HepG2 (cell line): ENCODE data around the gene ROBO2. TPM values are rescaled to one million over a fixed set of nuclear protein-coding genes. Genes with fewer than 3 reads are reported as not detected.

Experiments
- ATAC-seq: fragments of 200-7000 bp; cut with Tn5 transposase; 3 replicates; pipeline ENCODE4 v1.9.1; 2020; ENCODE audit warnings: mild to moderate bottlenecking, moderate library complexity
- BruUV-seq: library from RNA; stranded (reverse); fragments of 400-500 nt; replicated peaks from 2 replicates; lab custom pipeline; 2021; lab: Mats Ljungman, UMichigan
- CTCF ChIA-PET: fragments of 300-600 bp; formaldehyde crosslinking; extraction: SDS; loops from one replicate; lab custom pipeline; 2021; ENCODE audit warnings: low total read pairs, inconsistent platforms, low intra/inter-chr PET ratio; lab: Yijun Ruan, JAX
- POLR2A ChIA-PET: fragments of 350-600 bp; sonication (Branson Sonifier 250); formaldehyde crosslinking; loops from one replicate; lab custom pipeline; 2020; ENCODE audit warnings: antibody characterized with exemption, inconsistent platforms; lab: Yijun Ruan, JAX
- DNase-seq: peaks from one replicate; pipeline ENCODE4 v3.0.0-alpha.2; 2015; ENCODE audit warnings: low spot score
- FAIRE-seq: peaks from 3 replicates; lab custom pipeline; 2011; peaks lifted over from hg19 to GRCh38; lab: Jason Lieb, UNC
- H2AFZ ChIP-seq: one replicate; pipeline ENCODE4 v1.6.1; 2011; ENCODE audit warnings: low read length, inconsistent platforms
- H3K27ac ChIP-seq: fragments of 300-600 bp; 3 replicates; pipeline ENCODE4 v1.8.0; 2011; ENCODE audit warnings: mixed run types, mild to moderate bottlenecking, mixed read lengths, low read length, inconsistent platforms; ENCODE audit not compliant: insufficient read depth; ENCODE audit errors: extremely low read length
- H3K27me3 ChIP-seq, 2 experiments: fragments of 200-600 bp in 1 of 2; 2 replicates in 1 of 2; 3 replicates in 1 of 2; pipeline versions ENCODE4 v1.6.0 to v1.8.0; 2011; ENCODE audit warnings: low read length in 2 of 2, mild to moderate bottlenecking in 2 of 2, moderate library complexity in 2 of 2, inconsistent platforms in 1 of 2; ENCODE audit not compliant: insufficient read depth in 2 of 2, control insufficient read depth in 1 of 2
- H3K36me3 ChIP-seq, 2 experiments: fragments of 200-600 bp in 1 of 2; replicated peaks in 1 of 2; 2 replicates in 1 of 2; 3 replicates in 1 of 2; pipeline versions ENCODE4 v1.5.1 to v1.8.0; 2011; ENCODE audit warnings: low read length in 2 of 2, inconsistent platforms in 1 of 2; ENCODE audit not compliant: insufficient read depth in 2 of 2, control insufficient read depth in 1 of 2
- H3K4me1 ChIP-seq: 2 replicates; pipeline ENCODE4 v1.5.1; 2012; ENCODE audit warnings: low read length, inconsistent platforms; ENCODE audit not compliant: insufficient read depth
- H3K4me2 ChIP-seq: 2 replicates; pipeline ENCODE4 v1.6.0; 2011; ENCODE audit warnings: low read depth, low read length, inconsistent platforms
- H3K4me3 ChIP-seq, 3 experiments: fragments of 200-600 bp in 1 of 3; sonication (generic), shearing (Covaris generic) in 1 of 3; replicated peaks in 1 of 3; 2 replicates each; pipeline ENCODE4 v1.5.1; 2011 to 2016; ENCODE audit warnings: low read length in 3 of 3, inconsistent platforms in 2 of 3, low read depth in 2 of 3, mild to moderate bottlenecking in 2 of 3, control low read depth in 1 of 3, mixed read lengths in 1 of 3; ENCODE audit not compliant: insufficient read depth in 1 of 3
- H3K79me2 ChIP-seq: one replicate; pipeline ENCODE4 v1.6.1; 2011; ENCODE audit warnings: low read length, inconsistent platforms; ENCODE audit not compliant: insufficient read depth
- H3K9ac ChIP-seq: 2 replicates; pipeline ENCODE4 v1.6.0; 2011; ENCODE audit warnings: mild to moderate bottlenecking, low read depth, low read length, inconsistent platforms; ENCODE audit not compliant: insufficient read depth
- H3K9me3 ChIP-seq: 2 replicates; pipeline ENCODE4 v1.5.1; 2012; ENCODE audit warnings: mild to moderate bottlenecking, low read length
- H4K20me1 ChIP-seq: 2 replicates; pipeline ENCODE4 v1.6.0; 2011; ENCODE audit warnings: inconsistent platforms, mild to moderate bottlenecking, low read length, moderate library complexity; ENCODE audit not compliant: insufficient read depth
- NCOA2 ChIP-seq: sonication (generic); formaldehyde crosslinking; IDR thresholded peaks from 2 replicates; pipeline ENCODE4 v1.8.0; 2022; ENCODE audit warnings: inconsistent platforms
- PRMT3 ChIP-seq: sonication (generic); formaldehyde crosslinking; IDR thresholded peaks from 2 replicates; pipeline ENCODE4 v1.8.1; 2022; ENCODE audit warnings: low read depth, mild to moderate bottlenecking, moderate library complexity, missing genetic modification reagents, borderline replicate concordance
- RARG ChIP-seq: sonication (generic); formaldehyde crosslinking; IDR thresholded peaks from 2 replicates; pipeline ENCODE4 v1.4.0; 2020; ENCODE audit warnings: low read depth, mild to moderate bottlenecking, missing genetic modification reagents
- STAG1 ChIP-seq: sonication (generic); formaldehyde crosslinking; IDR thresholded peaks from 2 replicates; pipeline ENCODE4 v1.4.0; 2020; ENCODE audit warnings: missing genetic modification reagents
- ZNF260 ChIP-seq: sonication (generic); formaldehyde crosslinking; IDR thresholded peaks from 2 replicates; pipeline ENCODE4 v1.4.0; 2020; ENCODE audit warnings: missing genetic modification reagents, low read depth, mild to moderate bottlenecking, borderline replicate concordance
- ZNF282 ChIP-seq: fragments of 450-650 bp; IDR thresholded peaks from 2 replicates; pipeline ENCODE4 v1.6.1; 2018; ENCODE audit not compliant: partially characterized antibody
- ZNF367 ChIP-seq: sonication (generic); formaldehyde crosslinking; IDR thresholded peaks from 2 replicates; pipeline ENCODE4 v1.4.0; 2020; ENCODE audit warnings: missing genetic modification reagents, borderline replicate concordance
- WGBS: methylation state at CpG from one replicate; pipeline ENCODE4 v1.1.6; 2017; ENCODE audit warnings: low lambda C conversion rate; 5-methylcytosine and 5-hydroxymethylcytosine counted together
- in situ Hi-C: cut with HindIII; loops from 2 replicates; pipeline ENCODE4 v1.10.0; 2017; ENCODE audit warnings: low pct_unique_long_range_greater_than_20kb; ENCODE audit not compliant: extremely low pct_ligation_motif_present
- intact Hi-C: fragments of 100-400 bp; cut with micrococcal nuclease; formaldehyde crosslinking; loops from one replicate; pipeline ENCODE4 v1.10.0; 2022; ENCODE audit not compliant: unreplicated experiment
- polyA plus RNA-seq, 8 experiments: library from polyadenylated mRNA; depleted of rRNA in 3 of 8; stranded (reverse) in 7 of 8; unstranded in 1 of 8; fragments of >200 nt; fragmentation: Illumina TruSeq in 4 of 8; extraction: Trizol in 4 of 8; gene quantifications; 2 replicates each; pipeline versions ENCODE4 v1.2.1 to v1.2.3, GENCODE V29; 2011 to 2016; ENCODE audit warnings: low read depth in 4 of 8, missing spikeins in 1 of 8, mixed read lengths in 1 of 8; ENCODE audit not compliant: insufficient read depth in 1 of 8
- total RNA-seq, 5 experiments: library from RNA; depleted of rRNA; stranded (reverse); fragments of >200 nt; fragmentation: Illumina TruSeq; extraction: Trizol; gene quantifications; 2 replicates each; pipeline ENCODE4 v1.2.3, GENCODE V29; 2016; ENCODE audit warnings: low read depth in 1 of 5
- TF ChIP-seq, protein P1 (sequence below): sonication (generic); formaldehyde crosslinking; IDR thresholded peaks from 2 replicates; pipeline ENCODE4 v1.4.0; 2020; ENCODE audit warnings: mild to moderate bottlenecking, missing genetic modification reagents
- TF ChIP-seq, protein P2 (sequence below): sonication (generic); formaldehyde crosslinking; IDR thresholded peaks from 2 replicates; pipeline ENCODE4 v1.4.0; 2020; ENCODE audit warnings: missing genetic modification reagents
- TF ChIP-seq, protein P3 (sequence below): IDR thresholded peaks from 2 replicates; pipeline ENCODE4 v1.6.1; 2016; ENCODE audit warnings: low read depth, borderline replicate concordance
- TF ChIP-seq, protein P4 (sequence below): sonication (generic); formaldehyde crosslinking; IDR thresholded peaks from 2 replicates; pipeline ENCODE4 v1.5.1; 2020; ENCODE audit warnings: mild to moderate bottlenecking, missing genetic modification reagents

The ROBO2 gene
- total and polyA plus RNA-seq, 2 of the 13 experiments (the other 11 are each of a cell fraction or from before 2014, with no cell fraction given), result not detected

DNA sequence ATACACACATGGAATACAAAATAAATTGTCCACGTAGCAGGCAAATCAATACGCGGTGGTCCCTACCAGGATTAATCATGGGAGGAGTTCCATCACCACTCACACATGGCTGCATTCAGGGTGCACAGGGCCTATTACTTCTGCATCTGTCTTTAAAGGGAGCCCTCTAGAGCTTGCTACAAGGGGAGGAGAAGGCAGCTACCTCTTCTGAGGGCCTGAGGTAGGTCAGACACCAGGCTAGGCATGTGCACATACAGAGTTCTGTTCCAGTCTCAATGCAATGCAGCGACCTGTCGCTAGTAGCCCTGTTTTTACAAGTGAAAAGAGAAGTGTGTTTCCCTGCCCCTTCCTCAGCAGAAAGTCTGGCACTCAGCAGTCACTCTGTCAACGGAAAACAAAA is 102.7 kb downstream of the ROBO2 start:
- Histone ChIP-seq H3K4me2 (no peak overlapping the region), H2AFZ (no peak overlapping the region), H4K20me1 (no peaks in the 10 kb centered on the region), H3K36me3 (no peaks in the 10 kb centered on the region), H3K9me3 (no peaks in the 10 kb centered on the region), H3K27me3 (no peaks in the 10 kb centered on the region; a peak in 1 of 5 replicates), H3K4me3 (no peak overlapping the region), H3K9ac (no peak overlapping the region), H3K4me1 (no peaks in the 10 kb centered on the region), H3K79me2 (no peaks in the 10 kb centered on the region), H3K27ac (no peak overlapping the region)
- ATAC-seq, result no peak; the same call in 1 of the 3 replicates
- in situ Hi-C loops, result no loop called here
- TF ChIP-seq NCOA2 (CRISPR knock-in tag) (no peak), PRMT3 (CRISPR knock-in tag) (no peak), STAG1 (no peak), ZNF367 (CRISPR knock-in tag) (no peak), RARG (CRISPR knock-in tag) (no peak), ZNF282 (no peak), ZNF260 (no peak)
- TF ChIP-seq, protein P1, sequence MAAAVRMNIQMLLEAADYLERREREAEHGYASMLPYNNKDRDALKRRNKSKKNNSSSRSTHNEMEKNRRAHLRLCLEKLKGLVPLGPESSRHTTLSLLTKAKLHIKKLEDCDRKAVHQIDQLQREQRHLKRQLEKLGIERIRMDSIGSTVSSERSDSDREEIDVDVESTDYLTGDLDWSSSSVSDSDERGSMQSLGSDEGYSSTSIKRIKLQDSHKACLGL, result no peak
- TF ChIP-seq, protein P2, sequence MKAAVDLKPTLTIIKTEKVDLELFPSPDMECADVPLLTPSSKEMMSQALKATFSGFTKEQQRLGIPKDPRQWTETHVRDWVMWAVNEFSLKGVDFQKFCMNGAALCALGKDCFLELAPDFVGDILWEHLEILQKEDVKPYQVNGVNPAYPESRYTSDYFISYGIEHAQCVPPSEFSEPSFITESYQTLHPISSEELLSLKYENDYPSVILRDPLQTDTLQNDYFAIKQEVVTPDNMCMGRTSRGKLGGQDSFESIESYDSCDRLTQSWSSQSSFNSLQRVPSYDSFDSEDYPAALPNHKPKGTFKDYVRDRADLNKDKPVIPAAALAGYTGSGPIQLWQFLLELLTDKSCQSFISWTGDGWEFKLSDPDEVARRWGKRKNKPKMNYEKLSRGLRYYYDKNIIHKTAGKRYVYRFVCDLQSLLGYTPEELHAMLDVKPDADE (CRISPR knock-in tag), result no peak
- TF ChIP-seq, protein P3, sequence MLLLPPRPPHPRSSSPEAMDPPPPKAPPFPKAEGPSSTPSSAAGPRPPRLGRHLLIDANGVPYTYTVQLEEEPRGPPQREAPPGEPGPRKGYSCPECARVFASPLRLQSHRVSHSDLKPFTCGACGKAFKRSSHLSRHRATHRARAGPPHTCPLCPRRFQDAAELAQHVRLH, result no peak
- TF ChIP-seq, protein P4, sequence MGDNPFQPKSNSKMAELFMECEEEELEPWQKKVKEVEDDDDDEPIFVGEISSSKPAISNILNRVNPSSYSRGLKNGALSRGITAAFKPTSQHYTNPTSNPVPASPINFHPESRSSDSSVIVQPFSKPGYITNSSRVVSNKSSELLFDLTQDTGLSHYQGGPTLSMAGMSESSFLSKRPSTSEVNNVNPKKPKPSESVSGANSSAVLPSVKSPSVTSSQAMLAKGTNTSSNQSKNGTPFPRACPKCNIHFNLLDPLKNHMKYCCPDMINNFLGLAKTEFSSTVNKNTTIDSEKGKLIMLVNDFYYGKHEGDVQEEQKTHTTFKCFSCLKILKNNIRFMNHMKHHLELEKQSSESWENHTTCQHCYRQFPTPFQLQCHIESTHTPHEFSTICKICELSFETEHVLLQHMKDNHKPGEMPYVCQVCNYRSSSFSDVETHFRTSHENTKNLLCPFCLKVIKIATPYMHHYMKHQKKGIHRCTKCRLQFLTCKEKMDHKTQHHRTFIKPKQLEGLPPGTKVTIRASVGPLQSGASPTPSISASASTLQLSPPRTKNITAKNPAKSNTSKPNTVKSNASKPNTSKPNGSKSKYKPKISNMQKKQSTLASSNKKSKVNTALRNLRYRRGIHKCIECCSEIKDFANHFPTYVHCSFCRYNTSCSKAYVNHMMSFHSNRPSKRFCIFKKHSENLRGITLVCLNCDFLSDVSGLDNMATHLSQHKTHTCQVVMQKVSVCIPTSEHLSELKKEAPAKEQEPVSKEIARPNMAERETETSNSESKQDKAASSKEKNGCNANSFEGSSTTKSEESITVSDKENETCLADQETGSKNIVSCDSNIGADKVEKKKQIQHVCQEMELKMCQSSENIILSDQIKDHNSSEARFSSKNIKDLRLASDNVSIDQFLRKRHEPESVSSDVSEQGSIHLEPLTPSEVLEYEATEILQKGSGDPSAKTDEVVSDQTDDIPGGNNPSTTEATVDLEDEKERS (CRISPR knock-in tag), result no peak
- no peak for DNase-seq
- POLR2A ChIA-PET, result no interaction called here
- intact Hi-C loops, result no loop called here
- FAIRE-seq, result no peak
- no TSS peak for BruUV-seq
- CTCF ChIA-PET, result no interaction called here
- WGBS, result 67% methylated on average over 6 of the region's 6 CpGs
